Dedifferentiated amniotic fluid mesenchymal stem cell (primary cell): ENCODE measurements around the gene GABBR2.
"Not testable (repeated sequence)": the region's sequence is repeated elsewhere in the genome, so short reads cannot be mapped to it uniquely, and the experiment has no call there.

Experiments
- DNase-seq: peaks from one replicate; pipeline ENCODE4 v3.0.0-alpha.2; 2016; ENCODE audit errors: extremely low spot score

Gene GABBR2

DNA sequence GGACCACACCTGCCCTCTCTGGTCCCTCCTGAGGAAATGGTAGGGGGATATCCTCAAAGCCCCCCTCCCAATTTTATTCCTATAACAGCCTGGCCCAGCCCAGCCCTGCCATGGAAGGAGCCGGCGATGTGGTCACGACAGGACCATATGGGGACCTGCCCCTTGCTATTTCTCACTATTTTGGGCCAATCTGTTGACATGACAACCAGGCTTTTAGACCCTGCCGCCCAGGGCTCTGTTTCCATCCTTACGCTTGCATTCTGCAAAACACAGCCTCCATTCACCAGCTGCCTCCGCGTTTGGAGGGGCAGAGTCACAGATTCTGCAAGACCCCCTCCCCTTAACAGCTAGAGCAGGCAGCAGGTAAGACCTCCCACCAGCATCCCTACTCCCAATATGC, 112.2 kb downstream of the GABBR2 start:
- no peak for DNase-seq

- DNase-seq, result no peak
Measured at GRCh38 chr9:98594546-98595160, 114.1 kb downstream of the GABBR2 start.

- DNase-seq, result no peak
Measured at GRCh38 chr9:98593354-98594253, 115.1 kb downstream of the GABBR2 start.

DNA sequence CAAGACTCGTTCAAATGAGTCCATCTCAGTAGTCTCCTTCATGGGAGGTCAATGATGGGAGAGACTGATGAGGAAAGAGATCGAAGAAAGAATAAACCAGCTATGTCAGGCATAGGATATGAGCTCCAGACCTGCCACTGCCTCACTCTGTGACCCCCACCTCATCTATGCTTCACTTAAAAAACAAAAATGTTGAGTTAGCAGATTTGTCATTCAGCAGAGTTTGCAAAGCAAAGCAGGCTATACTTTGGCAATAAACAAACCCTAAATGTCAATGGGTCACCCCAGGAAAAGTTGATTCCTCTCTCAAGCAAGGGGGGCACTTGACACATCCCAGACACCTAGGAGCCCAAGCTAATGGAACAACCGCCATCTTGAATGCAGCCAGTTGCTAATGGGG, 117.0 kb downstream of the GABBR2 start:
- no peak for DNase-seq

DNA sequence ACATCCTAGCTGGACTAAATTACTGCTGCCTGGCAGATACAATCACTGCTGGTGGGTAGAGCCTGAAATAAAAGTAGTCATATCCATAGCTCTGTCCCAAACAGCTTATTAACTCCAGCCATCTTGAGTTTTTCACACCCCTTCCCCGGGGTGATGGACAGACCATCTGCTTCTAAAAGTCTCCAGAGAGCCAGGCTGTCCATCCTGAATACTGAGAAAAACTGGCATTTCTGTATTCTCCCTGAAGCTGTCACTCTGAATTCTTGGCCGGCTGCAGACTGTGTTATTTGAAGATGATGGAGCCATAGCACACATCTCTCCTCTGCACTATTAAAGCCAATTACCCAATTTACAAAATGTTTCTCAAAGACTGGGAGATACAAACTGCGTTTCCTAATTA, 118.6 kb downstream of the GABBR2 start:
- no peak for DNase-seq

- no peak for DNase-seq
Measured at GRCh38 chr9:98589102-98589501, 119.6 kb downstream of the GABBR2 start.

DNA sequence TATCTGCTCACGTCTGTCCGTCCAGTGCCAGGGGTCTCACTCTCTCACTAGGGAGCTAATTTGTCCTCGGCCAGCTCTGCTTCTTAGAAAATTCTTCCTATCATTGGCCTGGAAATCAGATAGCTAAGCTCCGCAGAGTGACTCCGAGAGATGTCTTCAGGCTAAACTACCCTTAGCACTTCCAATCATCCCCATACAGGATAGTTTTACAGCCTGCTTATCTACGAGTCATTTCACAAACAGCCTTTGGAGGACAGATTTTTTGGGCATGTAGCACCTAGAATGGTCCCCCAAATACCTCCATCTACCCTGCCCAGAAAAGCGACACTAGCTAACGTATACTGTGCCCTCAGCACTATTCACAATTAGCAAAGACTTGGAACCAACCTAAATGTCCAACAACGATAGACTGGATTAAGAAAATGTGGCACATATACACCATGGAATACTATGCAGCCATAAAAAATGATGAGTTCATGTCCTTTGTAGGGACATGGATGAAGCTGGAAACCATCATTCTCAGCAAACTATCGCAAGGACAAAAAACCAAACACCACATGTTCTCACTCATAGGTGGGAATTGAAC, 123.8 kb downstream of the GABBR2 start:
- not testable (repeated sequence) for DNase-seq

GRCh38 chr9:98584059-98584458, 124.7 kb downstream of the GABBR2 start:
- DNase-seq, result no peak

DNA sequence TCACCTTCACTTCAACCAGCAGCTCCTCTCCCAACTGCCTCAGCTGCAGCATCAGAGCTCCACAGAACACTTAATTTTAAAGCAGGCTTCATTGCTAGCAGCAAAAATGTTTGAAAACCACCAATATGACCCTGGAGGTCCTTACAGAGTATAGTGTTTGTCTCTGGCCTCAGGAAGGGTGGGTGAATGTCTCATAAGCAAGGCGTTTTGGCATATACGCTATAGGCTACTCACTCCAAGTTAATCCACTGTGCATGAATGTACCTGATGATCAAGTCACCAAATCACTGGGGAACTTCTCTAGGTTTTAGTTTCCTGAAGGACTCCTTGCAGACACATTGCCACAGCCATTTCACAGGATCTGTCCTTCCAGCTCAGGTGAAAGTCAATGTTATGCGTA, 125.3 kb downstream of the GABBR2 start:
- DNase-seq, result no peak

GRCh38 chr9:98580956-98581355, 127.8 kb downstream of the GABBR2 start:
- no peak for DNase-seq

DNA sequence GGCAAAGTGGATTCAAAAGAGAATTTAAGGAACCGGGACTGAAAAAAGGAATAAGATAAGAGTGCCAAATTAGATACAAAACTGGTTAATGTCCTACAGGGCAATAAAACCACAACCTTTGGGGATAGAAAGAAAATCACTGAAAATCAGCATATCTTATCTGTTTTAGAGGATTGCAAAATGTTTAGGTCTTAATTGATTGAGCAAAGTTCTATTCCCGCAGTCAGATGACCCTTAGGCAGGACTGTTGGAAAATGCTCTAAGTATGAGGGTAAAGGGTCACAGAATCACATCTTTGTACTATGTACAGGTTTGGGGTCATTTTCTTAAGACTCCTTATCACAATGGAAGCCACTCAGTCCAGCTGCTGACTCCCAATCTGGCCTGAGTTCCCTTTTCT, 129.0 kb downstream of the GABBR2 start:
- DNase-seq, result no peak

DNA sequence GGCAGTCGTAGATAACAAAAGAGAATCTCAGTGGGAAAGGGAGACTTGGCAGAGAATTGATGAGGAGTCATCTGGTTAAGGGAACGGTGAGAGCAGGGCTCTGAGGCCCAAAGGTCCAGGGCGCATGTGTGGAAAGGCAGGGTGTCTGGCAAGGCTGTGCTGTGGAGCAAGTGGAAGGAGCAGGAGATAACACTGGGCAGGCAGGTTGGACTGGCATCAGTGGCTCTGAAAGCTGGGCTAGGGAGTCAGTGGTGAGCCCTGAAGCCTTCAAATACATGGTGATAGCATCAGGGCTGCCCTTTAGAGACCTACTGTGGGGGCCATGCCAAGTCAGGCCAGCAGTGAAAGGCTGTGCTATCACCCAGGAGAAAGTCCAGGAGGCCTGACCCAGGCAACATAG, 131.3 kb downstream of the GABBR2 start:
- no peak for DNase-seq

DNA sequence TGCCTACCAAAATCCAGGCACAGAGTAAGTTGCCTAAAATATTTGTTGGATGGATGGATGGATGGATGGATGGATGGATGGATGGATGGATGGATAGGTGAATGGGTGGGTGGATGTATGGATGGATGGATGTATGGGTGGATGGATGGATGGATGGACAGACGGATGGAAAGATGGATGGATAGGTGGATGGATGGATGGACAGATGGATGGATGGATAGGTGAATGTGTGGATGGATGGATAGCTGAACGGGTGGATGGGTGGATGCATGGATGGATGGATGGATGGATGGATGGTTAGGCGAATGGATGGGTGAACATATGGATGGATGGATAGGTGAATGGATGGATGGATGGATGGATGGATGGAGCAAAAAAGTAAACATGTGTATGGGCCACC, 131.9 kb downstream of the GABBR2 start:
- DNase-seq, result no peak

GRCh38 chr9:98576354-98576753, 132.4 kb downstream of the GABBR2 start:
- DNase-seq, result no peak

GRCh38 chr9:98575379-98576346, 133.1 kb downstream of the GABBR2 start:
- no peak for DNase-seq

- no peak for DNase-seq
Measured at GRCh38 chr9:98573749-98574278, 134.9 kb downstream of the GABBR2 start.

- no peak for DNase-seq
Measured at GRCh38 chr9:98572796-98573195, 135.9 kb downstream of the GABBR2 start.

GRCh38 chr9:98572054-98572627, 136.6 kb downstream of the GABBR2 start:
- DNase-seq, result no peak

GRCh38 chr9:98571643-98572042, 137.1 kb downstream of the GABBR2 start:
- no peak for DNase-seq

GRCh38 chr9:98570663-98571440, 137.9 kb downstream of the GABBR2 start:
- DNase-seq, result no peak
